H1 (cell line): ENCODE measurements around the gene PRKRIP1. TPM values are rescaled to one million over a fixed set of nuclear protein-coding genes. Genes with fewer than 3 reads are reported as not detected.

ENCODE experiments used
- ASH2L ChIP-seq: fragments of 200-600, 300-600 bp; sonication (generic); IDR thresholded peaks from one replicate; pipeline ENCODE4 v1.7.1; 2017; ENCODE audit warnings: low read length
- ATF3 ChIP-seq: IDR thresholded peaks from 2 replicates; pipeline ENCODE4 v1.6.1; 2011; ENCODE audit warnings: low read depth, mild to moderate bottlenecking, low read length; ENCODE audit not compliant: insufficient read depth
- CHD2 ChIP-seq: IDR thresholded peaks from 2 replicates; pipeline ENCODE4 v1.6.1; 2012; ENCODE audit warnings: low read length, improper control_type of control experiment
- FOSL1 ChIP-seq: IDR thresholded peaks from 2 replicates; pipeline ENCODE4 v1.6.1; 2011; ENCODE audit warnings: mild to moderate bottlenecking, low read depth, low read length, moderate library complexity; ENCODE audit not compliant: insufficient read depth
- HDAC2 ChIP-seq, 2 experiments: fragments of 300-600 bp in 1 of 2; sonication (generic) in 1 of 2; IDR thresholded peaks; 2 replicates each; pipeline ENCODE4 v1.6.1; 2011 to 2012; ENCODE audit warnings: low read depth in 2 of 2, low read length in 2 of 2, mild to moderate bottlenecking in 2 of 2, moderate library complexity in 2 of 2, borderline replicate concordance in 1 of 2, inconsistent platforms in 1 of 2
- HDAC6 ChIP-seq: IDR thresholded peaks from one replicate; pipeline ENCODE4 v1.7.1; 2012; ENCODE audit warnings: low read depth, mild to moderate bottlenecking, inconsistent platforms, low read length, moderate library complexity
- SIRT6 ChIP-seq: IDR thresholded peaks from one replicate; pipeline ENCODE4 v1.7.1; 2012; ENCODE audit warnings: low read length, inconsistent platforms
- USF2 ChIP-seq: IDR thresholded peaks from 2 replicates; pipeline ENCODE4 v1.6.1; 2011; ENCODE audit warnings: low read length, improper control_type of control experiment
- ZNF274 ChIP-seq: IDR thresholded peaks from 2 replicates; pipeline ENCODE4 v1.7.0; 2012; ENCODE audit warnings: low read length, borderline replicate concordance; ENCODE audit errors: extremely low read depth
- polyA plus RNA-seq, 7 experiments: library from polyadenylated mRNA; depleted of rRNA in 3 of 7; stranded (reverse) in 5 of 7; unstranded in 2 of 7; fragments of >200 nt in 5 of 7; fragments of 200-250 nt in 2 of 7; gene quantifications; 1 replicate in 5 of 7; 2 replicates in 1 of 7; 4 replicates in 1 of 7; pipeline versions ENCODE4 v1.2.1 to v1.2.3, GENCODE V29; 2011 to 2013; ENCODE audit warnings: missing spikeins in 2 of 7, mixed read lengths in 2 of 7
- total RNA-seq: library from RNA; stranded (reverse); fragmentation: NEBNext Ultra II Directional; extraction: Animal tissue kit (Norgen Biotek cat#: 25700); gene quantifications from 2 replicates; pipeline ENCODE4 v1.2.1, GENCODE V29; 2021
- TF ChIP-seq, protein P1 (sequence below): fragments of 300-600 bp; sonication (generic); IDR thresholded peaks from 2 replicates; pipeline ENCODE4 v1.7.1; 2012; ENCODE audit warnings: low read length, moderate library complexity, mild to moderate bottlenecking, inconsistent platforms; ENCODE audit not compliant: insufficient replicate concordance

Gene PRKRIP1
- total and polyA plus RNA-seq, 2 of the 8 experiments (the other 6 are each of a cell fraction or from before 2014, with no cell fraction given): 11.1 to 22.0 TPM

GRCh38 chr7:102434039-102434486, 37.9 kb downstream of the PRKRIP1 start (continued):
- TF ChIP-seq, protein P1, sequence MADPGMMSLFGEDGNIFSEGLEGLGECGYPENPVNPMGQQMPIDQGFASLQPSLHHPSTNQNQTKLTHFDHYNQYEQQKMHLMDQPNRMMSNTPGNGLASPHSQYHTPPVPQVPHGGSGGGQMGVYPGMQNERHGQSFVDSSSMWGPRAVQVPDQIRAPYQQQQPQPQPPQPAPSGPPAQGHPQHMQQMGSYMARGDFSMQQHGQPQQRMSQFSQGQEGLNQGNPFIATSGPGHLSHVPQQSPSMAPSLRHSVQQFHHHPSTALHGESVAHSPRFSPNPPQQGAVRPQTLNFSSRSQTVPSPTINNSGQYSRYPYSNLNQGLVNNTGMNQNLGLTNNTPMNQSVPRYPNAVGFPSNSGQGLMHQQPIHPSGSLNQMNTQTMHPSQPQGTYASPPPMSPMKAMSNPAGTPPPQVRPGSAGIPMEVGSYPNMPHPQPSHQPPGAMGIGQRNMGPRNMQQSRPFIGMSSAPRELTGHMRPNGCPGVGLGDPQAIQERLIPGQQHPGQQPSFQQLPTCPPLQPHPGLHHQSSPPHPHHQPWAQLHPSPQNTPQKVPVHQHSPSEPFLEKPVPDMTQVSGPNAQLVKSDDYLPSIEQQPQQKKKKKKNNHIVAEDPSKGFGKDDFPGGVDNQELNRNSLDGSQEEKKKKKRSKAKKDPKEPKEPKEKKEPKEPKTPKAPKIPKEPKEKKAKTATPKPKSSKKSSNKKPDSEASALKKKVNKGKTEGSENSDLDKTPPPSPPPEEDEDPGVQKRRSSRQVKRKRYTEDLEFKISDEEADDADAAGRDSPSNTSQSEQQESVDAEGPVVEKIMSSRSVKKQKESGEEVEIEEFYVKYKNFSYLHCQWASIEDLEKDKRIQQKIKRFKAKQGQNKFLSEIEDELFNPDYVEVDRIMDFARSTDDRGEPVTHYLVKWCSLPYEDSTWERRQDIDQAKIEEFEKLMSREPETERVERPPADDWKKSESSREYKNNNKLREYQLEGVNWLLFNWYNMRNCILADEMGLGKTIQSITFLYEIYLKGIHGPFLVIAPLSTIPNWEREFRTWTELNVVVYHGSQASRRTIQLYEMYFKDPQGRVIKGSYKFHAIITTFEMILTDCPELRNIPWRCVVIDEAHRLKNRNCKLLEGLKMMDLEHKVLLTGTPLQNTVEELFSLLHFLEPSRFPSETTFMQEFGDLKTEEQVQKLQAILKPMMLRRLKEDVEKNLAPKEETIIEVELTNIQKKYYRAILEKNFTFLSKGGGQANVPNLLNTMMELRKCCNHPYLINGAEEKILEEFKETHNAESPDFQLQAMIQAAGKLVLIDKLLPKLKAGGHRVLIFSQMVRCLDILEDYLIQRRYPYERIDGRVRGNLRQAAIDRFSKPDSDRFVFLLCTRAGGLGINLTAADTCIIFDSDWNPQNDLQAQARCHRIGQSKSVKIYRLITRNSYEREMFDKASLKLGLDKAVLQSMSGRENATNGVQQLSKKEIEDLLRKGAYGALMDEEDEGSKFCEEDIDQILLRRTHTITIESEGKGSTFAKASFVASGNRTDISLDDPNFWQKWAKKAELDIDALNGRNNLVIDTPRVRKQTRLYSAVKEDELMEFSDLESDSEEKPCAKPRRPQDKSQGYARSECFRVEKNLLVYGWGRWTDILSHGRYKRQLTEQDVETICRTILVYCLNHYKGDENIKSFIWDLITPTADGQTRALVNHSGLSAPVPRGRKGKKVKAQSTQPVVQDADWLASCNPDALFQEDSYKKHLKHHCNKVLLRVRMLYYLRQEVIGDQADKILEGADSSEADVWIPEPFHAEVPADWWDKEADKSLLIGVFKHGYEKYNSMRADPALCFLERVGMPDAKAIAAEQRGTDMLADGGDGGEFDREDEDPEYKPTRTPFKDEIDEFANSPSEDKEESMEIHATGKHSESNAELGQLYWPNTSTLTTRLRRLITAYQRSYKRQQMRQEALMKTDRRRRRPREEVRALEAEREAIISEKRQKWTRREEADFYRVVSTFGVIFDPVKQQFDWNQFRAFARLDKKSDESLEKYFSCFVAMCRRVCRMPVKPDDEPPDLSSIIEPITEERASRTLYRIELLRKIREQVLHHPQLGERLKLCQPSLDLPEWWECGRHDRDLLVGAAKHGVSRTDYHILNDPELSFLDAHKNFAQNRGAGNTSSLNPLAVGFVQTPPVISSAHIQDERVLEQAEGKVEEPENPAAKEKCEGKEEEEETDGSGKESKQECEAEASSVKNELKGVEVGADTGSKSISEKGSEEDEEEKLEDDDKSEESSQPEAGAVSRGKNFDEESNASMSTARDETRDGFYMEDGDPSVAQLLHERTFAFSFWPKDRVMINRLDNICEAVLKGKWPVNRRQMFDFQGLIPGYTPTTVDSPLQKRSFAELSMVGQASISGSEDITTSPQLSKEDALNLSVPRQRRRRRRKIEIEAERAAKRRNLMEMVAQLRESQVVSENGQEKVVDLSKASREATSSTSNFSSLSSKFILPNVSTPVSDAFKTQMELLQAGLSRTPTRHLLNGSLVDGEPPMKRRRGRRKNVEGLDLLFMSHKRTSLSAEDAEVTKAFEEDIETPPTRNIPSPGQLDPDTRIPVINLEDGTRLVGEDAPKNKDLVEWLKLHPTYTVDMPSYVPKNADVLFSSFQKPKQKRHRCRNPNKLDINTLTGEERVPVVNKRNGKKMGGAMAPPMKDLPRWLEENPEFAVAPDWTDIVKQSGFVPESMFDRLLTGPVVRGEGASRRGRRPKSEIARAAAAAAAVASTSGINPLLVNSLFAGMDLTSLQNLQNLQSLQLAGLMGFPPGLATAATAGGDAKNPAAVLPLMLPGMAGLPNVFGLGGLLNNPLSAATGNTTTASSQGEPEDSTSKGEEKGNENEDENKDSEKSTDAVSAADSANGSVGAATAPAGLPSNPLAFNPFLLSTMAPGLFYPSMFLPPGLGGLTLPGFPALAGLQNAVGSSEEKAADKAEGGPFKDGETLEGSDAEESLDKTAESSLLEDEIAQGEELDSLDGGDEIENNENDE: no peak
- TF ChIP-seq HDAC2 (IDR thresholded peaks at IDR 0.05; ENCODE audit: borderline replicate concordance in 1 of 2, low read depth in 2 of 2, low read length in 2 of 2) (no peak), ASH2L (no peak), SIRT6 (no peak), CHD2 (no peak), ZNF274 (no peak), USF2 (no peak), FOSL1 (no peak), ATF3 (no peak), HDAC6 (no peak)
